Stimulated activated CD8-positive, alpha-beta memory T cell treated with anti-CD3 and anti-CD28 coated beads, Interleukin-4, amount 100 ng/mL, for 48 hours (primary cell): ENCODE results near the gene NECAB2.
"Not testable (repeated sequence)": the region's sequence is repeated elsewhere in the genome, so short reads cannot be mapped to it uniquely, and the experiment has no call there.

Experiments used
- DNase-seq: peaks from one replicate; pipeline ENCODE4 v3.0.0-alpha.2; 2020

NECAB2 gene

GRCh38 chr16:83936581-83937165 lies 31.4 kb upstream of the NECAB2 start:
- no peak for DNase-seq

DNA sequence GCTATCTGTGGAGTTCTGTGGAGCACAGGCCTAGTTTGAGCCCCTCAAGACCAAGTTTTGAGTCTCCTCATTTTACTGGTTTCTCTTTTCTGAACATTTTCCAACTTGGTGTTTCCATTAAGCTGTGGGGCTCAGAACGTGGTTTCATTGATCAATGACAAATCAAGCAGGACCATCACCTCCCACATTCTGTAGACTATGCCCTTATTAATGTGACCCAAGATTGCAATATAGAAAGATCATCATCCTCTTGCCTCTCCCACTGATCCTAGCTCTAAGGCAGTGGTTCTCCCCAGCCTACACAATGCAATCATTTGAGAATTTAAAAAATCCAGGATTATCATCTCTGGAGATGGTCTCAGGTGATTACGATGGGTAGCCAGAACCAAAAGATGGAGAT lies 30.8 kb upstream of the NECAB2 start:
- DNase-seq = no peak

GRCh38 chr16:83937922-83938885 lies 29.8 kb upstream of the NECAB2 start:
- no peak for DNase-seq

DNA sequence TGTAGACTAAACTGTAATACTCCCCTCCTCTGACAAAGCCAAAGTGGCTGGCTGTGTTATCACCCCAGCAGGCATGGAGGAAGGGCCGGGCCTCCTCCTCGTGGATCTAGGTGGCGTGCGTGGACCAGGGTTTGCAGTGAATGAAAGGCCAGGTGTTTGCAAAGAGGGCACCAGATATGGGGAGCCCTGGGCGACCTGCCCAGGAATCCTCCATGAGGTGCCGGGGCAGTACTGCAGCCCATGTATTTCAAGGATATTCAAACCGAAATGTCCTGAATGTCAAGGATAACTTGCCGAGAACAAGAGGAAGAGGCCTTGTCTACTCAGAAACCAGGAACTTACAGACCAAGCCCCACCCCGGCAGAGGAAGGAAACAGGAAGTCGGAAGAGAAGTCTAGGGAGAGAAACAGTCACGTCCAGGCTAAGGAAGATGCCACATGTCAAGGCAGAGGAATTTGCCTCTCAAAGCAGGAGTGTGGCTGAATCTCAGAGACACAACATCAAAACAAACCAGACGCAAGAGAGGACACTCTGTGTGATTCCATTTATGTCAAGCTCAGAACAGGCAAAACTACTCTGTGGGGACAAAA lies 28.7 kb upstream of the NECAB2 start:
- no peak for DNase-seq

- DNase-seq = no peak
Observed at GRCh38 chr16:83940119-83940518, 27.9 kb upstream of the NECAB2 start.

GRCh38 chr16:83940630-83941378 lies 27.2 kb upstream of the NECAB2 start:
- DNase-seq = no peak

GRCh38 chr16:83941546-83941945 lies 26.5 kb upstream of the NECAB2 start:
- not testable (repeated sequence) for DNase-seq

DNA sequence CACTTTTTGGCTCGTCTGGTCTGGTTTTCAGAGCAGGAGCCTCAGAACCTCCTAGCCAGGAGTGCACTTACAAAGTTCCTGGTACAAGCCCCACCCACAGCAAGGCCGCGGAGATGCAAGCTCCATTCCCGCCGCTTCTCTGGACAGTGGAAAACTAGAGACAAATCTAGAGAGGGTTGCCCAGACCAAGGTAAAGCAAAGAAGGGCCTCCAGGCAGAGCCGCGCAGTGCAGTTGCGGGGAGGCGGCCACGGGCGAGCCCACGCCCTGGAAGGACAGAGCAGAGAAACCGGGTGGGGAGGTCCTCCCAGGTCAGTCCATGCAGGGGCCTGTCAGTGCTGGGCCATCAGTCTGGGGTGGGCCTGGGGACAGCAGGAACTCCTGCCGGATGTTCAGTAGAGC lies 26.0 kb upstream of the NECAB2 start:
- DNase-seq = no peak

- DNase-seq = no peak
Observed at GRCh38 chr16:83942815-83943515, 25.1 kb upstream of the NECAB2 start.

- no peak for DNase-seq
Observed at GRCh38 chr16:83943516-83944050, 24.5 kb upstream of the NECAB2 start.

DNA sequence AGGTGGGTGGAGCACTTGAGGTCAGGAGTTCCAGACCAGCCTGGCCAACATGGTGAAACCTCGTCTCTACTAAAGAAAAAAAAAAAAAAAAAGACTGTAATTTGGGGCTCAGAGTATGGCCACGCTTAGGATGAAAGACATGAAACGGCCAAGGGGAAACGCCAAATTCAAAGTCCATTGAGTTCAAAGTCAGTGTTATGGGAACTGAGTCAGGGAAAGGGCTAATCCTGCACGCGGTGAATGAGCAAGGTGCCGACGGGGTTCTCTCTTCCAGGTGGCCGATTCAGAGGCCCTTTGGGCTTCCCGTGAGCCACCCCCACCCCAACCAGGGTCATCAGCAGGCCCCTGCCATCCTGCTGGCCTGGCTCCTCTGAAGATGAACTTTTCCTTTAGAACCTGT lies 22.5 kb upstream of the NECAB2 start:
- no peak for DNase-seq

DNA sequence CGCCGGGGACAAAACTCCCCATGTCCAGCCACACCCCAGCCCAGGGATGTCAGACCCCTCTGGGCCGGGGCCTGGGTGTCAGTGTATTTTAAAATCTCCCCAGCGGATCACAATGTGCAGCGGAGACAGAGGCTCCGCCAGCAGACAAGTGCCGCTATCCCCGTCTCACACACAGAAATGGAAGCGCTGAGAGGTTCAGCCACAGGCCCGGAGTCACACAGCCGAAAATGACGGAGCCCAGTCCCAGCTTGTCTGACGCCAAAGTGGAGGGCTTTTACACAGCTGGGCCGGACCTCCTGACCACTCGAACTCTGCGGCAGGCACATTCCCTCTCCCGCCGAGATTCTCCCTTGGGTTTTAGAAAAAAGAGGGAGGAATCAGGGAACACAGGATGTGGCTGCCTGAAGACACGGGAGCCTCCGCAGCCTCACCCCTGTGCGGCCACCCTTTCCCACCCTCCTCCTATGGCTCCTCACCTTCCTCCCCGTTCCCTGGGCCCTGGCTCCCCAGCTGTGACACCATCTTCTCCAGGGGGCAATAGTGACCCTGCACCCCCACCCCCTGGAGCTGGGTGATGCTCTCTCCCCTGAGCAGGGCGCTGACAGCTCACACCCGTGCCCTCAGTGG lies 21.8 kb upstream of the NECAB2 start:
- DNase-seq = no peak

- DNase-seq = no peak
Observed at GRCh38 chr16:83946781-83947566, 21.1 kb upstream of the NECAB2 start.

DNA sequence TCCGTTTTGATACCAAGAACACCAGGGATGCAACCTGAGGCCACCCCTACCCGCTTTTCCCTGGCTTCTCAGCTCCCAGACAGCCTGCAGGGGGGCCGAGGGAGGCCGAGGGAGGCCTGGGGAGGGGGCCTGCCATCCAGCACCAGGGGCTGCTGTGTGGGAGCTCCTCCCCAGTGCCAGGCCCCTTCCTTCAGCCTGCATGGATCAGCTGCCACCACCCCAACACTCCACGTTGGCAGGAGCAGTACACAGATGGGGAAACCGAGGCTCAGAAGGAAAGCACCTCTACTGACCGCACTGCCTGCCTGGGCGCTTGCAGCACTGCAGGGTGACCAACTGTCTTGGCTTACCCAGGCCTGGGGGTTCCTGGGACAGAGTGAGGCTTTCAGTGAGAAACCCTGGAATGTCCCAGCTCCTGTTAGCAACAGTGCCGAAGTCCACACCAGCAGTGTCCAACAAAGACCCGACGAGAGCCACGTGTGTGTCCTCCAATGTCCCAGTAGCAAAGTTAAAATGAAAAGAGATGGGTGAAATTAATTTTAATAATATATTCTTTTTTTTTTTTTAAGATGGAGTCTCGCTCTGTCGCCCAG lies 20.3 kb upstream of the NECAB2 start:
- DNase-seq = no peak

DNA sequence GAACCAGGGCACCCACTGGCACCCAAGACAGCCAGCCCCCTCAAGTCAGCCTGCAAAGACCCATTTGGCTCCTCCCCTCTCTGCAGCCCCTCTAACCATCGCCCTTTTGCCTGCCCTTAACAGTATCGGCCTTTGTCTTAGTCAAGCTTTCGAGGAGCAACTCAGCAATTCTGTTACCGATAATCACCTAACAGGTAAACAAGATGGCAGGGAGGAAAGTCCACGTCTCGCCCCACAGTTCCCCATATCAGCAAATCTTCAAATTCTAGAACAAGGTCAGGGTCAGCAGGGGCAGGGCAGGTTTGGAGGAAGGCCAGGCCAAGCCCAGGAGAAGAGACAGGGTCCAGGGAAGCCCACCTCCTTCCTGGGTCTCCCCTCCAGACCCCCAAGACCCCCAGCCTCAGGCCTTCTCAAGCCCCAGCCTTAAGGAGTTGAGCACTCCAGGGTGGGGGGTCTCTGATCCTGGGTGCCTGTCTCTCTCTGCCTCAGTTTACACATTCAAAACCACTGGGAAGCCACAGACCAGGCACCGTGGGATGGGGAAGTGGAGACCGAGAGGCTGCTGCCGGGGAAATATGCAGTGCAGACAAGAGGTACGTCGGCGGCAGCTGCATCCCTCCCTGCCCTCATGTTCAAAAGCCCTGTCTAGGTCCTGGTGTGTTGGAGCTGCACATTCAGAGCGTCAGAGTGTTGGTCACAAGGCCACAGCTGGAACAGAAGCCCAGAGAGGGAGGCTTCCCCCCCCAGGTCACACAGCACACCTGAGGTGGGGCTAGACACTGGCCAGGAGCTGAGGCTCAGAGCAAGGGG lies 18.9 kb upstream of the NECAB2 start:
- DNase-seq = no peak

DNA sequence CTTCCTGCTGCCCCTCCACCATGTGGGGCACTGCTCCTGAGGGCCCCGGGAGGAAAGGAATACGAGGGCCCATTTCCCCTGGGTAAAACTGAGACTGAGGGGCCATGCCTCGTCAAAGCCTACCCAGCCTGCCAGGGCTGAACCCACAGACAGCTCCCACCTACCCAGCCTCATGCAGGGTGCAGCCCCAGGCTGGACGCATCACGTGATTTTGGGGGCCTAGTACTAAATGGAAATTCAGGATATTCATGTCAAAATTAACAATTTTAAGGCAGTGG lies 18.4 kb upstream of the NECAB2 start:
- DNase-seq = no peak

GRCh38 chr16:83950862-83951399 lies 17.1 kb upstream of the NECAB2 start:
- DNase-seq = not testable (repeated sequence)

DNA sequence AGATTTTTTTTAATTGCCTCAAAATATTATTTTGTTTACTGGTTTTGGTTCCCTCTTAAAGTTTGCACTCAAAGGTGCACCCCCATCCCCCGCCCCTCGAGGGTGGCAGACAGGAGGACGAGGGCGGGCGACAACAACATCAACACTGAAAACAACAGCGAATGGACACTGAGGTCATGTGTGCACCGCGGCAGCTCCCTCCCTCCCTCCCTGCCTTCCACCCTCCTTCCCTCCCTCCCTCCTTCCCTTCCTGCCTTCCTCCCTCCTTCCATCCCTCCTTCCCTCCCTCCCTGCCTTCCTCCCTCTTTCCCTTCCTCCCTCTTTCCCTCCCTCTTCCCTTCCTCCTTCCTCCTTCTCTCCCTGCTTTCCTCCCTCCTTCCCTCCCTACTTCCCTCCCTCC lies 16.5 kb upstream of the NECAB2 start:
- DNase-seq = no peak

DNA sequence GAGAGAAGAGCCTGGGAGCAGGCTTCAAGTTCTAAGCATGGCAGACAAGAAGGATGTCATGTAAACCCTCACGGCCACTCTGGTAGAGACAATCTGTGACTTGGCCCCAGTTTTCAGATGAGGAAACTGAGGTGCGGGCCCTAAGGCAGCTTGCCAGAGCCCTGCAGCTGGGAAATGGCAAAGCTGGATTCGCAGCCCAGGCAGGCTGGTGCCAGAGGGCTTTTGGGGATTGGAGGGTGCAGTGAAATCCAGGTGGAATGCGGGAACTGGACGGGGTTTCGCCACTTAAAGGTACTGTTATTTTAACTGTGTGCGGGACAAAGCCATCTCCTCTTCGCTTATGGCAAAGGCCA lies 15.5 kb upstream of the NECAB2 start:
- no peak for DNase-seq
